ENCODE measurements around the gene DPPA4.
"Not testable (repeated sequence)": the region's sequence is repeated elsewhere in the genome, so short reads cannot be mapped to it uniquely, and the experiment has no call there.

DPPA4 gene, protein sequence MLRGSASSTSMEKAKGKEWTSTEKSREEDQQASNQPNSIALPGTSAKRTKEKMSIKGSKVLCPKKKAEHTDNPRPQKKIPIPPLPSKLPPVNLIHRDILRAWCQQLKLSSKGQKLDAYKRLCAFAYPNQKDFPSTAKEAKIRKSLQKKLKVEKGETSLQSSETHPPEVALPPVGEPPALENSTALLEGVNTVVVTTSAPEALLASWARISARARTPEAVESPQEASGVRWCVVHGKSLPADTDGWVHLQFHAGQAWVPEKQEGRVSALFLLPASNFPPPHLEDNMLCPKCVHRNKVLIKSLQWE

DNA sequence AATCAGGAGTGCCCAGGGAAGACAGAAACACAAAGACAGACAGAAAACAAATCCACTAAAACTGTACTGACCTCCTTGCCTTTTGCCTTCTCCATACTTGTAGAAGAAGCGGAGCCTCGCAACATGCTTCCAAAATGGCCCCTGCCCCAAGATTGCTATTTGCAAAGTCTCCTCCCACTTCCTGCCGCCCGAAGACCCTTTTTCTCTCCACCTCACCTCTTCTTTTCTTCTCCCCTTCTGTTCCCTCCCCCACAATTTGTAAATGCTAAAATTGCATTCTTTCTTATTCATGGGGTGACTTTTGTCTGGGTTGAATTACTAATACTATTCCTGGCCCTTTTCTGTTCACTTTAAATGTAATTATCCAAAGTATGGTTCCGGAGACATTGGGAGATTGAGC lies at the start of gene DPPA4:
TSS of gene DPPA4 (minus strand) at position 154 of the 400 bp plus-strand sequence. CDS start at position 125, 29 bp downstream.
- no peak for DNase-seq

DNA sequence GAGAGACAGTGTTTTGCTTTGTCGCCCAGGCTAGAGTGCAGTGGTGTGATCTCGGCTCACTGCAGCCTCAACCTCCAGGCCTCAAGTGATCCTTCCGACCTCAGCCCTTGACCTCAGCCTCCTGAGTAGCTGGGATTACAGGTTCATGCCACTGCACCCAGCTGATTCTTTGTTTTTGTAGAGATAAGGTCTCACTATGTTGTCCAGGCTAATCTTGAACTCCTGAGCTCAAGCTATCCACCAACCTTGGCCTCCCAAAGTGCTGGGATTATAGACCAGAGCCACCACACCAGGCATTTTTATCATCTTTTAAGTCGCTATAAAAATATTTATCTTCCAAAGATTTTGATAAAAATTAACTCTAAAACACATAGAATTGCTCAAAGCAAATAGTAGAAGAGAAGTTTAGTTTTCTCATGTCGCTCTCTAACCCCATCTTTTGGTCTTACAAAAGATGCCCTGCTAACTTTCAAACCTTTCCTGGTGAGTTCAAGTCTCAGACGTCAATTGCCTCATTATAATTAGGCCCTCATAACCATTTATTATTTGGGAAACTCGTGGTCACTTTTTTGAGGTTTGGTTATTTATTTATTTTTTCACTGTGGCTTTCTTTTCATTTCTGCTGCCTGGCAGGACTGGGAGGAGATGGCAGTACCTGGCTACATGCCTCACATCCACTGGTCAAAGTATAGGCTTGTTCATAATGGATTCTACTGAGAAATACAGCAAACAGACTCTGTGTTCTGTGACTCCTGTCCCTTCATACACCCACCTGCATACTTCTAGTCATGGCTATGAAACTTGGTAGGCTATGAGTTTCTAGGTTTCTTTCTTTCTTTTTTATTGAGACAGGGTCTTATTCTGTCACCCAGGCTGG lies 48.3 kb upstream of the DPPA4 start:
- no peak for DNase-seq

DNA sequence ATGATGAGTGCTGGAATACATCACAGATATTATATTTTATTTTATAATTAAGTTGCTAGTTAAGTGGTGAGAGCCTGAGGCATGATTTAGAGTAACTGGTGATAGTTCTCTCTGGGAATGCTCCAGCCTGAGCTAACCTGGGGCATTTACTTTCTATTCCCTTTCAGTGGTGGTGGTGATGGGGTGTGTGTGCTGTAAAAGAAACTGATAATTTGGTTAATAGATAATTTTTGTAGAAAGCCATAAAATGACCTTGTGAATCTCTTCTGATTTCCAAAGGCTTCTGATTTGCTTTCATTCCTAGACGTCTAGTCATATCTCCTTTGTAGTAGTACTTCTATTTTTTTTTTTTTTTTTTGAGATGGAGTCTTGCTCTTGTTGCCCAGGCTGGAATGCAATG lies 46.8 kb upstream of the DPPA4 start:
- no peak for DNase-seq

DNA sequence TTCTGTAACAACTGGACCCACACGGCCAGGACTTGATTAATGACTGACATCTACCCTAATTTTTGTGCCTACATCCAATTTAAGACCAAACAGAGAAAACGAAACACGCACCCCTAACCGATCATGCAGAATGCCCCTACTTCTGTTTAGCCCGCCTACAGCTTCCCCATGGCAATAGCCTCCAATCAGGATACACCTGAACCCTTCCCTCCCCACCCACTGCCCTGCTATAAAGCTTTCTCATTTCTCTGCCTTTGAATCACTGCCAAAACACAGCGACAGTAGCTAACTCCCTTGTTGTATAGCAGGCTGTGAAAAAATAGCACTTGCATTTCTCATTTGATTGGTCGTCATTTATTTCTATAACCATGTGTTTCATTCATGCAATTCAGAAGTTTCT lies 45.2 kb upstream of the DPPA4 start:
- DNase-seq = peak; percentile 93

DNA sequence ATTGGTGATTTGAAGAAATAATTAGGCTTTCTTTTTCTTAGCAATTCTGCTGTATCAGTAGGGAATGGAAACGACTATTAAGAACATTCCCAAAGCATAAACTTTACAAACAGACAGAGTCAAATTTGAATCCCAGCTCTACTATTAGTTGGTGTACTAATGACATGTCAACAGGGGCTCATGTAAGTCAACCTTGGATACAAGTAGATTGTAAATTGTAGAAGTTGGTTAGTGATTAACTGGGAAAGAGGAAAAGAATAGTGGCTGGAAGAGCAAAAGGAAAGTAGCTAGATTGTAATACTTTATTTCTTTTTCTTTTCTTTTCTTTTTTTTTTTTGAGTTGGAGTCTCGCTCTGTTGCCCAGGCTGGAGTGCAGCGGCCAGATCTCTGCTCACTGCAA lies 38.6 kb upstream of the DPPA4 start:
- DNase-seq = no peak

DNA sequence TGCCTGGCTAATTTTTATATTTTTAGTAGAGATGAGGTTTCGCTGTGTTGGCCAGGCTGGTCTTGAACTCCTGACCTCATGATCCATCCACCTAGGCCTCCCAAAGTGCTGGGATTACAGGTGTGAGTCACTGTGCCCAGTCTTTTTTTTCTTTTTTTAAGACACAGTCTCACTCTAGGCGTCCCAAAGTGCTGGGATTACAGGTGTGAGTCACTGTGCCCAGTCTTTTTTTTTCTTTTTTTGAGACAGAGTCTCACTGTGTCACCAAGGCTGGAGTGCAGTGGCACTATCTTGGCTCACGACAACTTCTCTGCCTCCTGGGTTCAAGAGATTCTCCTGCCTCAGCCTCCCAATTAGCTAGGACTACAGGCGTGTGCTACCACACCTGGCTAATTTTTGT lies 37.1 kb upstream of the DPPA4 start:
- DNase-seq = not testable (repeated sequence)

DNA sequence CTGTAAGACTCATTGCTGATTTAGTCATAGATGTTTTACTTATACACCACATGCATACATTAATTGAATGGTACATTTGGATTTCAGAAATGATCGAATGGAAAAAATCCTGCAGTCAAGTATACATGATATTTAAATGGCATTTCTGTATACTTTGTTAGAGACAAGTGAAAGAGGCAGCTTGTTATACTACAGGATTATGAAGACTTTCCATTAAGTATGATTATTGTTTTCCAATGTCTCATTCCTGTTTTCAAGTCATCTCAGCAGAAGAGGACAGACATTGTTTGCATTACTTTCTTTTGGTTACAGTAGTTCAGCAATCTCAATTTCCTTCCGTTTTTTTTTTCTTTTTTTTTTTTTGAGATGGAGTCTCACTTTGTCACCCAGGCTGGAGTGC lies 36.6 kb upstream of the DPPA4 start:
- no peak for DNase-seq

DNA sequence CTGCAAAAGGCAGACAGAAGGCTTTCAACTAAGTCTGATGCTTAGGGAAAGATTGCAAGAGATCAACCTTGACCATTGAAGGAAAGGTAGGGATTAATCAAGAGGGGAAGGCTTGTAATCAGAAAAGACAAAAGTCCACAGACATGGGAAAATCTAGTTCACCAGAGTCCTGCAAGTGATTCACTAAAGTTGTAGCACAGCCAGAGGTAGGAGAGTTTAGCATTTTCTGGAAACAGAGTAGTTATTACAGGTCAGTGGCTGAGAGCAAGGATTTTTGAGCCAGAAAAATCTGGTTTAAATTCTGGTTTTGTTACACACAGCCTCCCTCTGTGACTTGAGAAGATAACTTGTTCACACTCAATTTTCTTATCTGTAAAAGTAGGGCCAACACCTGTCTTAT lies 35.3 kb upstream of the DPPA4 start:
- DNase-seq = no peak

DNA sequence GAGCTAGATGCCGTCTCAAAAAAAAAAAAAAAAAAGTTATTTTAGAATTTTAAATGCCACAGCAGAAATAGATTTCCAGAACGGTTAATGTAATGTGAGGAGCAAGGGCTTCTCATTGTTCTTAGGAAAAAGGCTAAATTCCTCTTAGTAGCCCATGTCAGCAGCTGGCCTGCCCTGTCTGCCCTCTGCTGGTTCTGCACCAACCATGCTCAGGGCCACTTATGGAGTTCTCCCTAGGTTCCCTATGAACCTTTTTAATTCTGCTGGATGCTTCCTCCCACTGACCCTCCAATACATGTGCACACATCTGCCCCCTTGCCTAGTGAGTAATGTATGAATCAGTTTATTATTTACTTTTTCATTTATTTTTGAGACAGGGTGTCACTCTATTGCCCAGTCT lies 32.2 kb upstream of the DPPA4 start:
- DNase-seq = peak; percentile 22

DNA sequence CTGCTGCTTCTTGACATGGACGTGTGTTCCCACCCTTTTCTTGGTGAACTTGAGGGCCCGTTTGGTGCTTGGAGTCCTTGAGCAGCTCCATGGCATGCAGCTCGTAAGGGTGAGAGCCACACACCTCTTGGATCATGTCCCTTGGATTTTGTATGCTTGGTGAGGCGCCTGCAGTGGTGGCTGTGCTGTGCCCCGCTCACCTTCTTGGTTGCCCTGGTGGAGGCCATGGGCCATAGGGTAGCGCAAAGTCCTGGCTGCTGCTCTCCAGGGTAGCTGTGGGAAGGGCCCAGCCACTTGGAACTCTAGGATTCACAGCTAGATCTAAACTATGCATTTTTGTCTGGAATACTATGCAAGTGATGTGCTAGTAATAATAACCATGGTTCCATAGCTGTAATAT lies 26.7 kb upstream of the DPPA4 start:
- no peak for DNase-seq

DNA sequence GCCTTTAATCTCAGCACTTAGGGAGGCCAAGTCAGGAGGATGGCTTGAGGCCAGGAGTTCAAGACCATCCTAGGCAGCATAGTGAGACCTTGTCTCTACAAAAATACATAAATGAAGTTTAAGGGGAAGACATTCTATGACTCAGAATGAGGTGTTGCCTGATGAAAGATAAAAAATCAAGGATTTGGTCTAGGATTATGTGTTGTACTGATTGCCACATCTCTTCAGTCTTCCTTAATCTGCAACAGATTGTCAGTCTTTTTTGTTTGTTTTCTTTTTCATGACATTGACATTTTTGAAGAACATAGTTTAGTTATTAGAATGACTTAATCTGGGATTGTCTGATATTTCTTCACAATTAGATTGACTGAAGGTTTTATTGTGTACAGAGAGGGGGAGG lies 26.3 kb upstream of the DPPA4 start:
- DNase-seq = no peak

DNA sequence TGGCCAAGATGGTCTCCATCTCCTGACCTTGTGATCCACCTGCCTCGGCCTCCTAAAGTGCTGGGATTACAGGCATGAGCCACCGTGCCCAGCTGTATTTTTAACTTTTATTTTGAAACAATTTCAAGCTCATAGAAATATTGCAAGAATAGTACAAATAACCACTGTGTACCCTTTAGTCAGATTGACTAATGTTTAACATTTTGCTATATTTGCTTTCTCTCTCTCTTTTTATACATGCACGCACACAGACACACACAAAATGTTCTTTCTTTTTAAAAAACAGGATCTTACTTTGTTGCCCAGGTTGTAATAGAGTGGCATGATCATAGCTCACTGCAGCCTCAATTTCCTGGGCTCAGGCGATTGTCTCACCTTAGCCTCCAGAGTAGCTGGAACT lies 25.5 kb upstream of the DPPA4 start:
- DNase-seq = no peak

DNA sequence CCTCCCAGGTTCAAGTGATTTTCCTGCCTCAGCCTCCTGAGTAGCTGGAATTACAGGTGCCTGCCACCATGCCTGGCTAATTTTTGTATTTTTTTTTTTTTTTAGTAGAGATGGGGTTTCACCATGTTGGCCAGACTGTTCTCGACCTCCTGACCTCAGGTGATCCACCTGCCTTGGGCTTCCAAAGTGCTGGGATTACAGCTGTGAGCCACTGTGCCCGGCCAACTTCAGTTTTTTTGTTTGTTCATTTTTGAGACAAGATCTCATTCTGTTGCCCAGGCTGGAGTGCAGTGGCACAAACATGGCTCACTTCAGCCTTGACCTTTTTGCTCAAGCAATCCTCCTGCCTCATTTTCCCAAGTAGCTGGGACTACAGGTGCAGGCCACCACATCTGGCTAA lies 21.5 kb upstream of the DPPA4 start:
- not testable (repeated sequence) for DNase-seq

DNA sequence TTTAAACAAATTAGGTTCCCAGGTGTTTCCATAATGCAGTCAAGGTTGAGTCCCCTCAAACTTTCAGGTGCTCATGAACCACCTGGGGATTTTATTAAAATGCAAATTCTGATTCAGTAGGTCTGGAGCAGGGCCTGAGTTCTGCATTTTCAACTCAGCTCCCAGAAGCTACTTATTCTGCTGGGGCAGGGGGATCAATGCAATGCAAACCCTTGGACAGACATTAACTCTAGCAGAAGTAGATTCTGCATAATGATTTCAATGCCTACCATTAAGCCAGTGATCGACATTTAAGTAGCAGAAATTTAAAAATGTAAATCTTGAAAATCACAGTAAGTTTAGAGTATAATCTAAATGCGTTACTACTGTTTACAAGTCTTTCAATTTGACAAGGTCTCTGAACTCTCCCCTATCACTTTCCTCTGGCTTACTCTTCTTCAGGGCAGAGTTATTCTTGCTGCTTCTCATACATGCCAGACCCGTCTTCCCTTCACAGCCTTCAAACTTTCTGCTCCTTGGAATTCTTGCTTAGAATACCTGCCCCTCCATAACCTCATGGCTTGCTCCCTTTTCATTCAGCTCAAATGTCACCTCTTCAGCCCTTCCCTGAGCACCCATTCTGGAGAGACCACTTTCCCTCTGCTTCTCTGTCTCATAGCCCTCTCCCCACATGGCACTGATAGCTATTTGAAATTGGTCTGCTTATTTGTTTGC lies 19.3 kb upstream of the DPPA4 start:
- peak; percentile 40 for DNase-seq

DNA sequence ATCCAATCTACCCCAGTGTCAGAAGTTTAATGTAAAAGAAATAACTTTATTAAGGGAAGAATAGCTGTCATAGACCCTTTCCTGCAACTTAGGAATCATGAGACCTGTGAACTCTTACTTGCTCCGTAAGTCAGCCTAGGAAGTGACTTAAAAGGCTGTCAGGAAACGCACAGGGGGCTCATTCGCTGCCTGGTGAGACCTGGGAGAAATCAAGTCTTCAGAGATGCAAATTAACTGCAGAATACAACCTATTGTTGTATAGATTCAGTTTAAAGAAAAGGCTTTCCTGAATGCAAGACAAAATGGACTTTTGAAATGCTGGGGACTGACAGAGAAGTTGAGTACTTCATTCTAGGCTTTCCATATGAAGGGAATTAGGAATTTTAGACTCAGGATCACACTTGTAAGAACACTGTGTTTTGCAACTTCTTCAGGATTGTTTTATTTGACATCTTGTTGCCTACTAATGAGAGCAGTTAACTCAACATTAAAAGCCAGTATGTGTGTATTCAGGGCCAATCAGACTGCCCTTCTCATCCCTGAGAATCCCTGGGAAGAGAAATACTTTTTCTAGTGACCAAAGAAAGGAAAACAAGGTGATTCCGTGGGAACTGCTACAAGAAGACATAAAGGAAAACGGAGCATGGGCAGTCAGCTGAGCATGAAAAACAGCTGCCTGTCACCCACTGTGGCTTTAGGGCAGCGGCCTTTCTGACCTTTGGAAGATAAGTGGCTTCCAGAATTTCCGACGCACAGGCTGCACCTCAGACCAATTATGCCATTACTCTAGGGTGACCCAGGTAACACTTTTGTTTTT lies 18.5 kb upstream of the DPPA4 start:
- DNase-seq = no peak

DNA sequence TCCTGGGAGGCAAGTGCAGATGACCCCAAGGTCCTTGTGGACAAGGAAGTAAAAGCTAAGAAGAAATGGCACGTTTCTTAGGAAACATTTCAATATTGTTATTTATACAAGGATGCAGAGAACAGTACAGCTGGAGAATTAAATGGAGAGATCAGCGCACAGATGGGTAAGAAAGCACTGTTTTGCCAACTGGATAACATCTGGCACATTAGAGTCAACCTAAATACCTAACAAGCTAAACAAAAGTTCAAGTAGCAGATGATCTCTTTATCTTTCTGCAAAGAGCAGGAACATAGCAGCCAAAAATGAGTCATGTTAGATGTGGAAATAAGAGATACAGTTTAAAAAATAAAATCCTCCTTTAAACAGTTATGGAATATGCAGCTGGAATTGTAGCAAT lies 15.7 kb upstream of the DPPA4 start:
- no peak for DNase-seq

DNA sequence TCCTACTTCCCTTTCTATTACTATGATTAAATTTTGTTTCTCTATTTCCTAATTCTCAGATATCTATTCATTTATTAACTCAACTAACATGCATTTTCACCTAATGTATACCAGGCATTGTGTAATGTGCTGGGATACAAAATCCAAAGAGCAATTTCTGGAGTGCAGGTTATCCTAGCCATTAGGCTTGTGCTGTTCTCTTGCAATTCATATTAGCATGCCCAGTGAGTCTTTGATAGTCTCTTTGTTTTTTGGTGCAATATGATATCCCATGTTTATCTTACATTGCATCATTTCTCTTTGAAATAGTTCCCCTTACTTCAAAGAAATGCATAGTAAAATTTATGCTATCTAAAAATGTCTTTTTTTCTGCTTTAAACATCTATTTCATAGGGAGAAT lies 13.9 kb upstream of the DPPA4 start:
- no peak for DNase-seq

DNA sequence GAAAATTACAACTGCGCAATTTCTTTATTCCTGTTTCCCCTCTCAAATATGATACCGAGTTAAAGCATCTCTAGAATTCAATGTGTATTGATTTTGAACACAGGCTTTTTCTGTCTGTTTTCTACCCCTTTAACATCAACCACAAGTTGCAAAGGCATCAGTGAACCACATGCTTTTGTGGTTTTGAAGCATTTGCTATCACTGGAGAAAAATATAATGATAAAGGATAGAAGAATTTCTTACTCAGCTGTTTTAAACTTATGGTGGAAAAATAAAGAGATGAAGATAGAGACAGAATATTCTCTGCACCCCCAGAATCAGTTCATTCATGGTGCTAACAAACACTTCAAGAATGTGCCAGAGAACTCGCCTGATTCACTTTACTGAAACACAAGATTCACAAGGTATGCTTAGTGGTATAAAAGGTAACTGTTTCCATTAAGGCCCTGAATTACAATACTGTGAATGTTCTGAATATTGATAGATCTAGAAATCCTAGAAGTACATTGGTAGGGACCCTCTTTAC lies 9.5 kb upstream of the DPPA4 start:
- DNase-seq = no peak

DNA sequence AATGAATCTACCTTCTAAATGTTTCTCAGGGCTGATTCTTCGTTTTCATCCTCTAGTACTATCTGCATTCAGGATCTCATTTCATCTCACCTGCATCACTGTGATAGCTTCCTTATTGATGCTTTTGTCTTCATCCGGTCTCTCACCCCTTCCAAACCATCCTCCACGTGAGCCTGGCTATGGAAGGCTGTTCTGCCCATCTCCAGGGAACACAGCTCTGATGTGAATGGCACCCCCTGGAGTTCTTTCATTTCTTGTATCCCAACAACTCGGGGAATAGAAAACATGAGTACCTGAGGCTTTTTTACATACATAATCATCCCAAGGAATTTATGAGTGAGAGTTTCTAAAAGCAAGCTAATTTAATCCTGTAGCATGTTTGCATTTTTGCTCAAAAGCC lies 8.8 kb upstream of the DPPA4 start:
- DNase-seq = no peak

DNA sequence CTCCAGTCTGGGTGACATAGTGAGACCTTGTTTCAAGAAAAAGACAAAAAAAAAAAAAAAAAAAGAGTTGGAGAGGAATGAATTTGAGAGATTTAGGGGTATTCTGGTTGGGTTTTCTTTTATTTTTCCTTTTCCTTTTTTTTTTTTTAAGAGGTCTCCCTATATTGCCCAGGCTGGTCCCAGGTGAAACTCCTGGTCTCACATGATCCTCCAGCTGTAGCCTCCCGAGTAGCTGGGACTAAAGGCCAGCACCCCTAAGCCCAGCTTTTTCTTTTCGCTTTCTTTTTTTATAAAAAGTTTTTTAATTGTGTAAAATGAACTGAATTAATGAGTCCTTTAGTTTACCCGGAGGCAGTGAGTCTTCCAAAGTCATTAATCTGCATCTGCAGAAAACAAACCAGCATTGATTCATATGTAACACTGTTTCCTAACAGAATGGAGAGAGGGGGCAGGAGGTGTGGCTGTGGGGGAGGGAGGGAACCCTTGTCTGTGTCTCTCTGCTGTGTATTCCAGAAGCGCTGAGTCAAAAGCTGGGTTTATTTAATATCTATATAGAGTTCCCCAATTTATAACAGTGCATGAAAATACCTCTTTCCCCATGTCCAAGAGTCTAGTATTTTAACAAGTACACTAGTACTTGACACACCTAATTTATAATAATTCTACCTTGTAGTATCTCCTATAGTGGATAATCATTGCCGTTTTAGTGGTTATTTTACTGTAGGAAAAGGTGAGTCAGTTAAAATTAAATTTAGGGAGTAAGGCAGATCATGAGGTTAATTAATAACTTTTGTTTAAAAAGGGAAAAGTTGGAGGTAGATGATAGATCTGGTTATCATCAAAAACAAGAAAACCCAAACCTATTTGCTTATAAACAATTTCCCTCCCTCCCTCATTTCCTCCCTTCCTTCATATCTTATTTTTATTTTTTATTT lies 2.6 kb upstream of the DPPA4 start:
- DNase-seq = no peak

DNA sequence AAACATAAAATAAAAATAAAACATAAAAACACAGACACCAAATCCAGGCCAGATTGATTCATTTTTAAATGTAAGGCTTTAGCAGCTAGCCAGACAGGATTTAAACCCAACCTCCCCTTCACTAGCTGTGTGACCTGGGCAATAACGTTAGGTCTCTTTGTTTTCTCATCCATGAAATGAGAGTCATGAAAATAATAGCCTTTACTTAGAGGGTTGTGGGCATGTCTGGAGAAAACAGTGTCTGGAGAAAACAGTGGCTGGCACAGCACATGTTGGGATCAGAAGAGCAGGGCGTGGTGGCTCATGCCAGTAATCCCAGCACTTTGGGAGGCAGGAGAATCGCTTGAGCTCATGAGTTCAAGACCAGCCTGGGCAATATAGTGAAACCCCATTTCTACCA lies 1.9 kb upstream of the DPPA4 start:
- no peak for DNase-seq

Data from RPMI8226 (cell line).